RWPE1 (cell line): ENCODE data around the gene SETBP1.

Experiments
- CTCF ChIA-PET: fragments of 350-600 bp; sonication (Branson Sonifier 250); formaldehyde crosslinking; extraction: SDS; loops from one replicate; lab custom pipeline; 2021; lab: Yijun Ruan, JAX
- POLR2A ChIA-PET: fragments of 400-600 bp; formaldehyde crosslinking; extraction: SDS; loops from one replicate; lab custom pipeline; 2020; ENCODE audit warnings: antibody characterized with exemption; ENCODE audit not compliant: low non-redundant PET; lab: Yijun Ruan, JAX
- DNase-seq: peaks from one replicate; pipeline ENCODE4 v3.0.0; 2012; ENCODE audit warnings: low spot score
- H3K27ac ChIP-seq: fragments of 450-650 bp; 2 replicates; pipeline ENCODE4 v1.5.1; 2017
- TF ChIP-seq, protein P1 (sequence below): fragments of 450-650 bp; conservative IDR thresholded peaks from 2 replicates; pipeline ENCODE4 v1.5.1; 2017; ENCODE audit warnings: low read depth, mild to moderate bottlenecking

Gene SETBP1

DNA sequence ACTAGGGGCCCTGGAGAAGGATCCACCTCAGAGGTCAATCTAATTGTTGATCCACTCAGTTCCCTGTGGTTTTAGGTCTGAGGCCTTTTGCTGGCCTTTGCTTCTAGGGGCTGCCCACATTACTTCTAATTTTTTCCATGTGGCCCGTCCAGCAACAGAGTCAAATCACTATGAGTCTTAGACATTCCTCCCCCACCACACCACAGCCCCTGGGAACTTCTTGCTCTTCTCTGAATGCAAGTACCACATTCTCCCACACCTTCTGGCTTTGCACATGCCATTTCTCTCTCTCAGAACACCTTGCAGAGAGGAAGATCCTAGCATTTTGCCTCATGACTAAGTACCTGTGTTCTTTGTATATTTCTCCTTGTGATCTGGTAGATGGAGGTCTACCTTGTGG lies 286.9 kb downstream of the SETBP1 start:
- TF ChIP-seq, protein P1, sequence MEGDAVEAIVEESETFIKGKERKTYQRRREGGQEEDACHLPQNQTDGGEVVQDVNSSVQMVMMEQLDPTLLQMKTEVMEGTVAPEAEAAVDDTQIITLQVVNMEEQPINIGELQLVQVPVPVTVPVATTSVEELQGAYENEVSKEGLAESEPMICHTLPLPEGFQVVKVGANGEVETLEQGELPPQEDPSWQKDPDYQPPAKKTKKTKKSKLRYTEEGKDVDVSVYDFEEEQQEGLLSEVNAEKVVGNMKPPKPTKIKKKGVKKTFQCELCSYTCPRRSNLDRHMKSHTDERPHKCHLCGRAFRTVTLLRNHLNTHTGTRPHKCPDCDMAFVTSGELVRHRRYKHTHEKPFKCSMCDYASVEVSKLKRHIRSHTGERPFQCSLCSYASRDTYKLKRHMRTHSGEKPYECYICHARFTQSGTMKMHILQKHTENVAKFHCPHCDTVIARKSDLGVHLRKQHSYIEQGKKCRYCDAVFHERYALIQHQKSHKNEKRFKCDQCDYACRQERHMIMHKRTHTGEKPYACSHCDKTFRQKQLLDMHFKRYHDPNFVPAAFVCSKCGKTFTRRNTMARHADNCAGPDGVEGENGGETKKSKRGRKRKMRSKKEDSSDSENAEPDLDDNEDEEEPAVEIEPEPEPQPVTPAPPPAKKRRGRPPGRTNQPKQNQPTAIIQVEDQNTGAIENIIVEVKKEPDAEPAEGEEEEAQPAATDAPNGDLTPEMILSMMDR = no peak
- no peak overlapping the region for H3K27ac ChIP-seq
- no peak for DNase-seq
- ChIA-PET CTCF (no interaction called here), POLR2A (no interaction called here)

DNA sequence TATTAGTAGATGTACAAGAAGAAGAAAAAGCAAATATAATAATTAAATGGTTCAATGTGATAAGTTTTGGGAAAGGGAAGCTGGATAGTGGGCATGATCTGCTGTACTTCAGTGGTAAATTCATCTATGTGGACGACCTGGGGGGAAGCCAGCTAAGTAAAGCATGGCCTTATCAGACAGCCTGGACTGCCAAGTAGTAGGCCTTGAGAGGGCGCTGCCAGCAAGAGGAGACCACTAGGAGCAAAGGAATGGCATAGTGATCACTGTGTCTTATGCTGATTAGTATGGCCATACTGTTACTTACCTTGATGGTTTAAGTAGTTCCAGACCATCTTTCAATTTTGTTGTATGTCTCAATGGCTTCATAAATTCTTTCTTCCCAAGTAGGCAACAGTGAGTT lies 287.6 kb downstream of the SETBP1 start:
- H3K27ac ChIP-seq = no peak overlapping the region
- TF ChIP-seq, protein P1 = no peak
- POLR2A ChIA-PET = no interaction called here
- CTCF ChIA-PET = no interaction called here
- DNase-seq = no peak

DNA sequence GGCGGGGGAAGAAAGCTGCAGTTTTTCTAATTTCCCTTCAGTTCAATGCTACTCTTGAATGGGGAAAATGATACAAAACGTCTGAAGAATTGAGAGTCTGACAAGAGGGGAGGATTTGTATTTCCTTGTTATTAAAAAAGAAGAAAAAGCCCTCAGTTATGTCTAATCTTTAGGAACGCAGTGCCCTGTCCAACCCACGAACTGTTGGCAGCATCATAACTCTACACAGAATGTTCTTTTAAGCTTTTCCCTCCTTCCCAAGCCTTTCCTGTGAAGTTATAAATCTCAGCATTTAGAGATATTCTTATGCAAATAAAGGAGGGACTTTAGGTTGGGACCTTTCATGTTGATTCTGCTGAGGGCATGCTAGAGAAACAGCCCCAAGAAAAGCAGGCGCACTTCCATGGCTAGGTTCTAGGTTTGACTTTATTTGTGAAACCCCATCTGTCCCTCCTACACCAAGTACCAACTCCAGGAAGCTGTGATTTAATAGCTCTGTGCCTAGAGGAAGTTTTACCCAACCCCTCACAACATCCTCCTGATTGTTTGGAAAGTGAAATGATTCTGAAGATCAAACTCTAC lies 288.6 kb downstream of the SETBP1 start:
- no peak overlapping the region for H3K27ac ChIP-seq
- no peak for DNase-seq
- TF ChIP-seq, protein P1 = no peak
- ChIA-PET POLR2A (no interaction called here), CTCF (no interaction called here)

DNA sequence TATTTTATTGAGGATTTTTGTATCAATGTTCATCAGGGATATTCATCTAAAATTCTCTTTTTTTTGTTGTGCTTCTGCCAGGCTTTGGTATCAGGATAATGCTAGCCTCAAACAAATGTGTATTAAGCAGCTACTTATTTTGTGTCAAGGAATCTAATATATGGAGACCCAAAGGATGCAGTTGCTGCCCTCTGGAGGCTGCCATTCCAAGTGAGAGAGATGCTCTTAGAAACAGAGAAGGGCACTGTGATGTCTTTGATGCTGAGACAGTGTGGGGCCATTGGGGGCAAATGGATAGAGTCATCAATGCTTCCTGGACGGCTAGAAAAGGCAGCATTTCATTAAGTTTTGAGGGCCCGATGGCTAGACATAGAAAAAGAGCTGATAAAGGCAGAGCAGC lies 292.6 kb downstream of the SETBP1 start:
- TF ChIP-seq, protein P1 = no peak
- ChIA-PET POLR2A (no interaction called here), CTCF (interaction anchor here (0.6 kb wide), 1 partner anchor 55 kb away, joined by 3 read pairs; no protein-coding TSS in a partner anchor)
- no peak overlapping the region for H3K27ac ChIP-seq
- DNase-seq = no peak

DNA sequence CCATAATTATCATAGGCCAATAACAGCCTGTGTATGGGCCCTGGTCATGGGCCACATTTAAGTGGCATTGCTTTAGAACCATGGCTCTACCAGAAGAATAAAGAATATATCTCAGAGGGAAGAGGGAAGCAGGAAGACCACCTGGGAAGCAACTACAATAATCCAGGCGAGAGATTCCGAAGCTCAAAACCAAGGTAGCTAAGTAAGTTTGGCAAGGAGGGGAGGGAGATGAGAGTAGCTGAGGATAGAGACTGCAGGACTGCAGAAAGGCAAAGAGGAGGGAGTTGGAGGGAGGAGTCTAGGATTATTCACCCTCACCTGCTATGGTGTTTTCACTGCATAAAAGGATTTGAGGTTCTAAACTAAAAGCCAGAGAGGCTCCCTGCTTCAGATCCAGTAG lies 293.5 kb downstream of the SETBP1 start:
- TF ChIP-seq, protein P1 = no peak
- CTCF ChIA-PET = no interaction called here
- DNase-seq = no peak
- POLR2A ChIA-PET = no interaction called here
- no peak overlapping the region for H3K27ac ChIP-seq

DNA sequence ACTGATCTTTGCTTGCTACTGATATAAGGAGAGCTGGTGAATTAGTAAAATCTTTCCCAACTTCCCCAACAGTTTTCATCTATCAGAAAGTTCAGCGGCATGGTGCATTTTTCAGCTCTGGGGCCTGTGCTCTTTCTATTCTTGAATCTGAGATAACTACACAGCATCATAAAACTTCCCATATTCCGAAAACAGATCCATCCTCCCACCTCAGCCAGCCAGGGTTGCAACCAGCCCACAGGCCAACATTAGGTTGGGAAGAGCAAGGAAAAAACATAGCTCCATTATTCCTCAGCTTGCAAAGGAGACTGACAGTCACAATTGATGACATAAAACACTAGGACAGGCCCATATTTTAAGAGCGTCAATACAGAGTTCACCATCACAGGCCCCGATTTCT lies 297.2 kb downstream of the SETBP1 start:
- POLR2A ChIA-PET = interaction anchor here (0.6 kb wide), 1 partner anchor 45 kb away, joined by 3 read pairs; no protein-coding TSS in a partner anchor
- TF ChIP-seq, protein P1 = no peak
- CTCF ChIA-PET = interaction anchor here (0.7 kb wide), 1 partner anchor 1210 kb away, joined by 3 read pairs; no protein-coding TSS in a partner anchor
- no peak for DNase-seq
- H3K27ac ChIP-seq = no peak overlapping the region
